Sigmoid colon (tissue), 7 donors: ENCODE measurements around the gene EPN3. TPM values are rescaled to one million over a fixed set of nuclear protein-coding genes. Genes with fewer than 3 reads are reported as not detected.

Source experiments
- DNase-seq: peaks from one replicate; pipeline ENCODE4 v3.0.0-alpha.2; 2019
- H3K27ac ChIP-seq, 4 donors: fragments of 200-600 bp; sonication (generic); one replicate each; pipeline ENCODE4 v1.5.1; 2016 to 2019; ENCODE audit warnings: mild to moderate bottlenecking in 1 of 4
- H3K27me3 ChIP-seq, 3 donors: fragments of 200-600 bp; sonication (generic); one replicate each; pipeline ENCODE4 v1.5.1; 2019; ENCODE audit warnings: mild to moderate bottlenecking in 1 of 3
- H3K36me3 ChIP-seq, 4 donors: fragments of 200-600 bp; sonication (generic); one replicate each; pipeline ENCODE4 v1.5.1; 2016 to 2019
- H3K4me1 ChIP-seq, 4 donors: fragments of 200-600 bp; sonication (generic); one replicate each; pipeline ENCODE4 v1.5.1; 2017 to 2019
- H3K4me3 ChIP-seq, 4 donors: fragments of 200-600 bp; sonication (generic); one replicate each; pipeline ENCODE4 v1.5.1; 2017 to 2019; ENCODE audit warnings: mild to moderate bottlenecking in 2 of 4, moderate library complexity in 1 of 4
- H3K9me3 ChIP-seq, 4 donors: fragments of 200-600 bp in 3 of 4; sonication (generic) in 3 of 4; one replicate each; pipeline versions ENCODE4 v1.5.1 to v1.6.1; 2013 to 2019
- EP300 ChIP-seq, 4 donors: sonication (generic); formaldehyde crosslinking; IDR thresholded peaks; one replicate each; pipeline ENCODE4 v1.6.1; 2017; ENCODE audit warnings: antibody characterized with exemption in 4 of 4
- POLR2A ChIP-seq, 2 donors: fragments of 450-650 bp; IDR thresholded peaks; one replicate each; pipeline ENCODE4 v1.6.1; 2016; ENCODE audit warnings: antibody characterized with exemption in 2 of 2, mild to moderate bottlenecking in 2 of 2, moderate library complexity in 2 of 2
- POLR2AphosphoS5 ChIP-seq, 4 donors: sonication (generic); formaldehyde crosslinking; IDR thresholded peaks; one replicate each; pipeline ENCODE4 v1.6.1; 2017; ENCODE audit warnings: antibody characterized with exemption in 4 of 4
- WGBS, 2 donors: extraction: QIAGEN DNeasy Blood & Tissue Kit; methylation state at CpG; one replicate each; pipeline ENCODE4 v1.1.7; 2013; 5-methylcytosine and 5-hydroxymethylcytosine counted together
- intact Hi-C: fragments of 100-400 bp; cut with DNase I; formaldehyde crosslinking; loops from one replicate; pipeline ENCODE4 v1.15.1; 2023
- polyA plus RNA-seq, 3 donors: library from polyadenylated mRNA; stranded (reverse); fragments of 200-250 nt; gene quantifications; one replicate each; pipeline ENCODE4 v1.2.3, GENCODE V29; 2013
- total RNA-seq, 4 donors: library from RNA; depleted of rRNA; stranded (reverse); fragments of >200 nt; gene quantifications; one replicate each; pipeline ENCODE4 v1.1.0, GENCODE V29; 2016
- TF ChIP-seq, protein P1 (sequence below), 4 experiments: fragments of 450-650 bp in 3 of 4; fragments of 200-600 bp in 1 of 4; IDR thresholded peaks; one replicate each; pipeline ENCODE4 v1.5.1; 2016 to 2019; ENCODE audit warnings: antibody characterized with exemption in 4 of 4, mild to moderate bottlenecking in 3 of 4, moderate library complexity in 2 of 4
- donor health status: healthy with polysubstance abuse.
- donor health status: Bipolar disorder and iron deficiency.
- donor health status: healthy.

EPN3 gene
- total and polyA plus RNA-seq, 7 donors, result 23.4 to 31.7 (median 29.5) TPM; not detected in 4

DNA sequence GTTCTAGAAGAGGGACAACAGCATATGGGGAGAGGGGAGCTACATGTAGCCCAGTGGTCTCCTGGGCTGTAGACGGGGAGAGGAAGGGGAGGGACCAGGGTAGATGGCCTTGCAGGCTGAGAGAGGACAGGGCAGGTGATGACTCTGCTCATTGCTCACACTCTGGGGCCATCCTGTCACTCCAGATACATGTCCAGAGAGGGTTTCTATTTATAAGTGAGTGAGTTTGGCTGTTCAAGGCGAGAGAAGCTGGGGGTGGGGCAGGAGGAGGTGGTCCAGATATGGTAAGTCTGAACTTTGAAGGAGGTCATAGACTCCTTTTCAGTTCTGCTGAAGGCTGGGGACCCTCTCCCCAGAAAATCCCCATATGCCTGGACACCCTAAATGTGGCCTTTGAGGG, 50.2 kb downstream of the EPN3 start:
- WGBS, 2 donors, result 85 to 90% methylated on average over 2 of the region's 2 CpGs
- TF ChIP-seq EP300 (IDR thresholded peaks at IDR 0.05), result no peak
- no peak for TF ChIP-seq POLR2A (IDR thresholded peaks at IDR 0.05)
- TF ChIP-seq, protein P1, sequence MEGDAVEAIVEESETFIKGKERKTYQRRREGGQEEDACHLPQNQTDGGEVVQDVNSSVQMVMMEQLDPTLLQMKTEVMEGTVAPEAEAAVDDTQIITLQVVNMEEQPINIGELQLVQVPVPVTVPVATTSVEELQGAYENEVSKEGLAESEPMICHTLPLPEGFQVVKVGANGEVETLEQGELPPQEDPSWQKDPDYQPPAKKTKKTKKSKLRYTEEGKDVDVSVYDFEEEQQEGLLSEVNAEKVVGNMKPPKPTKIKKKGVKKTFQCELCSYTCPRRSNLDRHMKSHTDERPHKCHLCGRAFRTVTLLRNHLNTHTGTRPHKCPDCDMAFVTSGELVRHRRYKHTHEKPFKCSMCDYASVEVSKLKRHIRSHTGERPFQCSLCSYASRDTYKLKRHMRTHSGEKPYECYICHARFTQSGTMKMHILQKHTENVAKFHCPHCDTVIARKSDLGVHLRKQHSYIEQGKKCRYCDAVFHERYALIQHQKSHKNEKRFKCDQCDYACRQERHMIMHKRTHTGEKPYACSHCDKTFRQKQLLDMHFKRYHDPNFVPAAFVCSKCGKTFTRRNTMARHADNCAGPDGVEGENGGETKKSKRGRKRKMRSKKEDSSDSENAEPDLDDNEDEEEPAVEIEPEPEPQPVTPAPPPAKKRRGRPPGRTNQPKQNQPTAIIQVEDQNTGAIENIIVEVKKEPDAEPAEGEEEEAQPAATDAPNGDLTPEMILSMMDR (IDR thresholded peaks at IDR 0.05), result no peak
- TF ChIP-seq POLR2AphosphoS5 (IDR thresholded peaks at IDR 0.05), result no peak
- H3K4me3 ChIP-seq, result no peak overlapping the region
- no peaks in the 10 kb centered on the region for H3K36me3 ChIP-seq
- intact Hi-C loops, result no loop called here
- no peaks in the 10 kb centered on the region for H3K4me1 ChIP-seq
- H3K27me3 ChIP-seq, result peaks cover 0 to 6% (median 0%) of the 10 kb centered on the region in 3 donors
- no peak for DNase-seq
- no peaks in the 10 kb centered on the region for H3K9me3 ChIP-seq
- H3K27ac ChIP-seq, result no peak overlapping the region

DNA sequence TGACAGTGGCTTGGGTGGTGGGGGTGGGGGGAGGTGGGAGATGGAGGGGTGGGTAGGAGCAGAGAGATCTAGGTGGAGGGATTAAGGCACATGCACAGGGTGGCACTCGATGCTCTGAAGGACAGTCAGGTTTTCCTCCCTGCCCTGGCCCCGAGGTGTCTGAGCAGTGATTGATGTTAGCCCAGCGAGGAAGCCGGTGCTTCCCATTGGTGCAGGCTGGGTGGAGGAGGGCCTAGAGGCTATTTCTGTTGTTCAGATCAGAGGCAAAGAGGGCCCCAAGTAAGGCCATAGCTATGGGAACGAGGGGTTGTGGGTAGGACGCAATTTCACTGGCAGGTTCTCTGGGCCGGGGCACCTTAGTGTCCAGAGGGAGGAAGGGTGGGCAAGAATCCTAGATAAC, 51.1 kb downstream of the EPN3 start:
- no peak for DNase-seq
- H3K27me3 ChIP-seq, result peaks cover 0 to 6% (median 0%) of the 10 kb centered on the region in 3 donors
- no peaks in the 10 kb centered on the region for H3K36me3 ChIP-seq
- 60 to 70% methylated on average over 7 of the region's 7 CpGs for WGBS, 2 donors
- intact Hi-C loops, result no loop called here
- no peak overlapping the region for H3K27ac ChIP-seq
- TF ChIP-seq, protein P1 (IDR thresholded peaks at IDR 0.05), result no peak
- TF ChIP-seq POLR2A (IDR thresholded peaks at IDR 0.05), result no peak
- TF ChIP-seq POLR2AphosphoS5 (IDR thresholded peaks at IDR 0.05), result no peak
- TF ChIP-seq EP300 (IDR thresholded peaks at IDR 0.05), result no peak
- peaks cover 0 to 4% (median 3%) of the 10 kb centered on the region in 4 donors for H3K4me1 ChIP-seq
- H3K4me3 ChIP-seq, result no peak overlapping the region
- no peaks in the 10 kb centered on the region for H3K9me3 ChIP-seq

DNA sequence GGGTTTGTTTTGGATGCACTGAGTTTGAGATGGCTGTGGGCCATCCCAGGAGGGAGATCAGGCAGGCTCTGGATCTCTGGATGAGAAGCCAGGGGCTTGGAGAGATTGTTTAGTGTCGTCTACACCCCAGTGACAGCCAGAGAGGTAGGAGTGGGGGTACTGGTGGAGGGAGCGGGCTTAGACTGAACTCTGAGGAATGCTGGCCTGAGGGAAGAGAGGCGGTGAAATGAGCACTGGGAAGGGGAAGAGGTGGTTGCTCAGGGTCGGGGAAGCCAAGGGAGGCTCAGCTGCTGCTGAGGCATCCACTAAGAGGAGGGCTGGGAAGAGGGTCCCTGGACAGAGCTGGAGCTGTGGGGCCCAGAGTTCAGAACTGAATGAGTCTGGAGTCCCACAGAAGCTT, 51.6 kb downstream of the EPN3 start:
- Histone ChIP-seq H3K27ac (no peak overlapping the region), H3K4me1 (peaks cover 0 to 9% (median 8%) of the 10 kb centered on the region in 4 donors), H3K27me3 (peaks cover 0 to 6% (median 0%) of the 10 kb centered on the region in 3 donors), H3K9me3 (no peaks in the 10 kb centered on the region), H3K36me3 (no peaks in the 10 kb centered on the region), H3K4me3 (no peak overlapping the region)
- DNase-seq, result no peak
- WGBS, 2 donors, result 84% methylated on average over 4 of the region's 4 CpGs
- intact Hi-C loops, result no loop called here
- TF ChIP-seq, protein P1 (IDR thresholded peaks at IDR 0.05), result no peak
- TF ChIP-seq EP300 (IDR thresholded peaks at IDR 0.05) (no peak), POLR2AphosphoS5 (IDR thresholded peaks at IDR 0.05) (no peak), POLR2A (IDR thresholded peaks at IDR 0.05) (no peak)

DNA sequence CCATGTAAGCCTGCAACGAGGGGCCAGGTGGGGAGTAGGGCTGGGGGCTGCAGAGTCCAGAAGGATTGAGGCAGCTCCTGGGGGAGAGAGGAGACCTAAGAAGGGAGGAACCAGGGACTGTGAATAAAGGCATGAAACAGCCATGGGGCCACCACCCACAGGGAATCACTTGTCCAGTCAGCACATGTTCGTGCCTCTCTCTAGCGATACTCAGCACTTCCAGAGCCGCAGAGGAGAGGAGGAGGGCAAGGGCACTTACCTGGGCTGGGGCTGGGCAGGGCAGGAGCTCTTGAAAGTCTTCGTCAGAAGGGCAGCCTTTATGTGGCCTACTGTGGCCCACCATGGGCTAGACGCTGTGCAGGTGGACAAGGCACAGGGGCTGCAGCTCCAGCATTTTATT, 52.2 kb downstream of the EPN3 start:
- peaks cover 0 to 14% (median 14%) of the 10 kb centered on the region in 4 donors for H3K4me1 ChIP-seq
- H3K9me3 ChIP-seq, result no peaks in the 10 kb centered on the region
- intact Hi-C loops, result no loop called here
- WGBS, 2 donors, result 84 to 90% methylated on average over 6 of the region's 6 CpGs
- DNase-seq, result no peak
- H3K4me3 ChIP-seq, result no peak overlapping the region
- TF ChIP-seq, protein P1 (IDR thresholded peaks at IDR 0.05), result no peak
- no peak for TF ChIP-seq EP300 (IDR thresholded peaks at IDR 0.05)
- TF ChIP-seq POLR2AphosphoS5 (IDR thresholded peaks at IDR 0.05), result no peak
- no peak for TF ChIP-seq POLR2A (IDR thresholded peaks at IDR 0.05)
- peaks cover 0 to 6% (median 0%) of the 10 kb centered on the region in 3 donors for H3K27me3 ChIP-seq
- H3K36me3 ChIP-seq, result no peaks in the 10 kb centered on the region
- no peak overlapping the region for H3K27ac ChIP-seq

DNA sequence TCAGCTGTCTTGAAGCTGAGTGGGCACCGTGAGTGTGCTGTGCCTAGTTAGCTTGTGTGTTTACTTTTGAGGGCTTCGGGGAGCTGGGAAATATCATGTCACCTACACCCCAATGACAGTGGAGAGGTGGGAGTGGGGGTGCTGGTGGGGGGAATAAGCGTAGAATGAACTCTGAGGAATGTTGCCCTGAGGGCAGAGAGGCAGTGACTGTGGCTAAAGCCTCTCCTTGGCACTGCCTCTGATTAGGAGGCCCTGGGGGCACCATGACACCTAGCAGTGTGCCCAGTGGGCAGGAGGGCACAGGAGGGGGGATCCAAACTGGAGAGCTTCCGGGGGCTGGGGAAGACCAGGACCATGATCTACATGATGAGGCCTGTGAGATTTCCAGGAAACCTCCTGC, 52.8 kb downstream of the EPN3 start:
- TF ChIP-seq POLR2AphosphoS5 (IDR thresholded peaks at IDR 0.05), result no peak
- TF ChIP-seq POLR2A (IDR thresholded peaks at IDR 0.05), result no peak
- TF ChIP-seq, protein P1 (IDR thresholded peaks at IDR 0.05), result no peak
- TF ChIP-seq EP300 (IDR thresholded peaks at IDR 0.05), result no peak

More for the DNA sequence above, 52.8 kb downstream of the EPN3 start:
- peaks cover 0 to 20% (median 19%) of the 10 kb centered on the region in 4 donors for H3K4me1 ChIP-seq
- H3K9me3 ChIP-seq, result no peaks in the 10 kb centered on the region
- 90 to 92% methylated on average over 4 of the region's 4 CpGs for WGBS, 2 donors
- H3K36me3 ChIP-seq, result no peaks in the 10 kb centered on the region
- peaks cover 0 to 2% (median 0%) of the 10 kb centered on the region in 3 donors for H3K27me3 ChIP-seq
- intact Hi-C loops, result no loop called here
- no peak overlapping the region for H3K27ac ChIP-seq
- no peak overlapping the region for H3K4me3 ChIP-seq
- no peak for DNase-seq
